ENCODE data around the gene CUL5. TPM values are rescaled to one million over a fixed set of nuclear protein-coding genes. Genes with fewer than 3 reads are reported as not detected.
A peak's percentile ranks its signal among the peaks of the same experiment; 100 is the strongest.

The CUL5 gene
- total and polyA plus RNA-seq, 2 of the 8 experiments (the other 6 are each of a cell fraction or from before 2014, with no cell fraction given): 4.9 to 31.8 TPM

- TF ChIP-seq TCF12 (IDR thresholded peaks at IDR 0.05; ENCODE audit: low read depth, low read length) (no peak), YY1 (IDR thresholded peaks at IDR 0.05; ENCODE audit: low read depth, low read length) (peak; percentile 92), SP4 (IDR thresholded peaks at IDR 0.05; ENCODE audit: low read length) (no peak; the same call in 1 of the 2 replicates), SRF (IDR thresholded peaks at IDR 0.05; ENCODE audit: low read depth, low read length) (no peak), ZNF274 (IDR thresholded peaks at IDR 0.05; ENCODE audit: borderline replicate concordance, extremely low read depth, low read length) (no peak)
- TF ChIP-seq, protein P1, sequence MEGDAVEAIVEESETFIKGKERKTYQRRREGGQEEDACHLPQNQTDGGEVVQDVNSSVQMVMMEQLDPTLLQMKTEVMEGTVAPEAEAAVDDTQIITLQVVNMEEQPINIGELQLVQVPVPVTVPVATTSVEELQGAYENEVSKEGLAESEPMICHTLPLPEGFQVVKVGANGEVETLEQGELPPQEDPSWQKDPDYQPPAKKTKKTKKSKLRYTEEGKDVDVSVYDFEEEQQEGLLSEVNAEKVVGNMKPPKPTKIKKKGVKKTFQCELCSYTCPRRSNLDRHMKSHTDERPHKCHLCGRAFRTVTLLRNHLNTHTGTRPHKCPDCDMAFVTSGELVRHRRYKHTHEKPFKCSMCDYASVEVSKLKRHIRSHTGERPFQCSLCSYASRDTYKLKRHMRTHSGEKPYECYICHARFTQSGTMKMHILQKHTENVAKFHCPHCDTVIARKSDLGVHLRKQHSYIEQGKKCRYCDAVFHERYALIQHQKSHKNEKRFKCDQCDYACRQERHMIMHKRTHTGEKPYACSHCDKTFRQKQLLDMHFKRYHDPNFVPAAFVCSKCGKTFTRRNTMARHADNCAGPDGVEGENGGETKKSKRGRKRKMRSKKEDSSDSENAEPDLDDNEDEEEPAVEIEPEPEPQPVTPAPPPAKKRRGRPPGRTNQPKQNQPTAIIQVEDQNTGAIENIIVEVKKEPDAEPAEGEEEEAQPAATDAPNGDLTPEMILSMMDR (IDR thresholded peaks at IDR 0.05; ENCODE audit: control extremely low read depth in 1 of 3, insufficient read depth in 1 of 3, low read depth in 1 of 3, low read length in 3 of 3): peak; percentile 82 to 92 (median 91)
- TF ChIP-seq, protein P2, sequence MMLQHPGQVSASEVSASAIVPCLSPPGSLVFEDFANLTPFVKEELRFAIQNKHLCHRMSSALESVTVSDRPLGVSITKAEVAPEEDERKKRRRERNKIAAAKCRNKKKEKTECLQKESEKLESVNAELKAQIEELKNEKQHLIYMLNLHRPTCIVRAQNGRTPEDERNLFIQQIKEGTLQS (IDR thresholded peaks at IDR 0.05; ENCODE audit: insufficient read depth, low read depth, low read length): peak; percentile 84
Measured at GRCh38 chr11:108008656-108009496, at the start of gene CUL5 (continued).
